PC-3 (cell line): ENCODE results near the gene FMO2. TPM values are rescaled to one million over a fixed set of nuclear protein-coding genes. Genes with fewer than 3 reads are reported as not detected.

Experiments
- ATAC-seq: fragments of 200-7000 bp; cut with Tn5 transposase; 2 replicates; pipeline ENCODE4 v1.9.1; 2020; ENCODE audit warnings: mild to moderate bottlenecking, moderate library complexity
- BruUV-seq: library from RNA; stranded (reverse); fragments of 400-500 nt; replicated peaks from 2 replicates; lab custom pipeline; 2021; lab: Mats Ljungman, UMichigan
- CTCF ChIA-PET: fragments of 300-600 bp; sonication (Branson Sonifier 250); formaldehyde crosslinking; loops from one replicate; lab custom pipeline; 2022; ENCODE audit warnings: antibody characterized with exemption; lab: Charles Lee
- POLR2A ChIA-PET: fragments of 300-600 bp; sonication (Branson Sonifier 250); formaldehyde crosslinking; loops from one replicate; lab custom pipeline; 2022; ENCODE audit warnings: antibody characterized with exemption; ENCODE audit not compliant: unreplicated experiment; lab: Charles Lee
- DNase-seq: peaks from one replicate; pipeline ENCODE4 v3.0.0-alpha.2; 2015
- H2AFZ ChIP-seq: fragments of 300-600 bp; sonication (generic); 2 replicates; pipeline ENCODE4 v1.6.0; 2016; ENCODE audit warnings: antibody characterized with exemption, low read length
- H3F3A ChIP-seq: fragments of 300-600 bp; sonication (generic); one replicate; pipeline ENCODE4 v1.6.0; 2017; ENCODE audit warnings: antibody characterized with exemption, low read length, control low read depth, mild to moderate bottlenecking; ENCODE audit not compliant: unreplicated experiment
- H3K27ac ChIP-seq: fragments of 300-600 bp; sonication (generic); 2 replicates; pipeline ENCODE4 v1.5.1; 2016; ENCODE audit warnings: mild to moderate bottlenecking, low read length
- H3K27me3 ChIP-seq: fragments of 300-600 bp; sonication (generic); 2 replicates; pipeline ENCODE4 v1.6.1; 2016; ENCODE audit warnings: low read length, mixed read lengths
- H3K36me3 ChIP-seq: fragments of 300-600 bp; sonication (generic); 2 replicates; pipeline ENCODE4 v1.6.1; 2016; ENCODE audit warnings: low read depth, mixed run types, low read length, mixed read lengths
- H3K4me1 ChIP-seq: fragments of 300-600 bp; sonication (generic); 2 replicates; pipeline ENCODE4 v1.5.1; 2016; ENCODE audit warnings: low read length; ENCODE audit not compliant: insufficient read depth
- H3K4me2 ChIP-seq: fragments of 300-600 bp; sonication (generic); 2 replicates; pipeline ENCODE4 v1.6.0; 2016; ENCODE audit warnings: low read length
- H3K4me3 ChIP-seq: fragments of 300-600 bp; sonication (generic); 2 replicates; pipeline ENCODE4 v1.5.1; 2016; ENCODE audit warnings: mild to moderate bottlenecking, low read length, mixed read lengths
- H3K79me2 ChIP-seq: fragments of 300-600 bp; sonication (generic); 2 replicates; pipeline ENCODE4 v1.6.1; 2017; ENCODE audit warnings: low read length, mixed read lengths
- H3K9ac ChIP-seq: fragments of 300-600 bp; sonication (generic); 2 replicates; pipeline ENCODE4 v1.6.0; 2016; ENCODE audit warnings: mild to moderate bottlenecking, low read length
- H3K9me2 ChIP-seq: fragments of 300-600 bp; sonication (generic); replicated peaks from 2 replicates; pipeline ENCODE4 v1.6.1; 2016; ENCODE audit warnings: mixed run types, low read length, mixed read lengths
- H3K9me3 ChIP-seq: fragments of 300-600 bp; sonication (generic); 2 replicates; pipeline ENCODE4 v1.6.1; 2016; ENCODE audit warnings: low read length, mixed read lengths
- H4K20me1 ChIP-seq: fragments of 300-600 bp; sonication (generic); 2 replicates; pipeline ENCODE4 v1.6.1; 2016; ENCODE audit warnings: low read length, mixed read lengths
- CTCF ChIP-seq: fragments of 300-600 bp; sonication (generic); conservative IDR thresholded peaks from 2 replicates; pipeline ENCODE4 v1.5.1; 2017; ENCODE audit warnings: antibody characterized with exemption, low read depth, mild to moderate bottlenecking, low read length
- EZH2 ChIP-seq: fragments of 300-600 bp; sonication (generic); IDR thresholded peaks from one replicate; pipeline ENCODE4 v1.6.1; 2017; ENCODE audit warnings: antibody characterized with exemption, mild to moderate bottlenecking, low read length; ENCODE audit not compliant: unreplicated experiment
- EZH2phosphoT487 ChIP-seq: fragments of 300-600 bp; sonication (generic); IDR thresholded peaks from 2 replicates; pipeline ENCODE4 v1.6.1; 2018; ENCODE audit warnings: mild to moderate bottlenecking, antibody characterized with exemption, low read length, borderline replicate concordance
- intact Hi-C: fragments of 100-400 bp; cut with micrococcal nuclease; formaldehyde crosslinking; loops from 2 replicates; pipeline ENCODE4 v1.9.0; 2023
- total RNA-seq: library from RNA; depleted of rRNA; stranded (reverse); fragments of >200 nt; gene quantifications from 2 replicates; pipeline ENCODE4 v1.2.3, GENCODE V29; 2014; rRNA removed

FMO2 gene
- total RNA-seq, 1 experiment from 2014 or later = not detected

DNA sequence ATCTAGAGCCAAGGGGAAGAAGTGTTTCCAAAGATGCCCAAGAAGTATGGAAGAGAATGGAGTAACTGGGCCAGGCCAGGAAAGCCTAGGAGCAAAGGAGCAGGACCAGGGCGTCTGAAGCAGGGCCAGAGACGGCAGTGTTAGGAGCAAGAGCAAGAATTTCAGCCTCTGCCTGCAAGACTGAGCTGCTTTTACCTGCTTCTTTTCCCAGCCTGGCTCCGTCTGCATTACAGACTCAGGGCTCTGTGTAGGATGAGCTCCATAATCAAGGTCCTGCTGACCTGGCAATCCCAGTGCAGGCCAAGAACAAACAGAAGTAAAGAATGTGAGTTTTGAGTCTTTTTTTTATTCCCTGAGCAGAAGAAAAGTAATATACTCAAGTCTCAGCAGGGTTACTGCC is 73.3 kb downstream of the FMO2 start:
- no peak overlapping the region for H2AFZ ChIP-seq

DNA sequence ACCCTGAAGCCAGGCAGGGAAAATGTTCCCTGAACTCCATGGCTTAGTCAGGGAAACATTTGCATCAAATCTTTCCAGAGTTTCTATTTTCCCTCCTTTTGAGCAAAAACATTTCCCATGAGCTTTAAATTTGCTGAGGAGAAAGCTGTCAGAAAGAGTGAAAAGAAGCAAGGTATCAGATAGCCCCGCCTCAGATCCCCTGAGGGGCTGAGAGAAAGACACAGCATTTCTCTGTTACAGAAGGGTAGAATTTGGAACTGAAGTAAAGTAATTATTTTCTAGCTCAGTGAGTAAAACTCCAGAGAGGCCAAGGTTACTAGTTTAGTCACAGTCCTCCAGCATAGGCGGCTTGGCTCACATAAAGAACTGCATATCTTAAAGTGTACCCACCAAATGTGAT is 73.8 kb downstream of the FMO2 start:
- Histone ChIP-seq H3K9me2 (no peaks in the 10 kb centered on the region), H3K27me3 (peaks cover 53% of the 10 kb centered on the region), H3K79me2 (no peaks in the 10 kb centered on the region), H3K27ac (no peak overlapping the region), H3K4me1 (peaks cover 14% of the 10 kb centered on the region), H3K9me3 (no peaks in the 10 kb centered on the region), H4K20me1 (no peaks in the 10 kb centered on the region), H3K36me3 (no peaks in the 10 kb centered on the region), H2AFZ (no peak overlapping the region), H3K9ac (no peak overlapping the region), H3K4me2 (no peak overlapping the region), H3F3A (no peaks in the 10 kb centered on the region), H3K4me3 (no peak overlapping the region)
- TF ChIP-seq EZH2 (no peak), EZH2phosphoT487 (no peak), CTCF (no peak)
- intact Hi-C loops = no loop called here
- ATAC-seq = no peak
- ChIA-PET CTCF (no interaction called here), POLR2A (no interaction called here)
- DNase-seq = no peak
- BruUV-seq = no TSS peak

More for the DNA sequence above, 73.3 kb downstream of the FMO2 start:
- Histone ChIP-seq H4K20me1 (no peaks in the 10 kb centered on the region), H3K9me2 (no peaks in the 10 kb centered on the region), H3K27me3 (peaks cover 48% of the 10 kb centered on the region), H3K4me2 (no peak overlapping the region), H3K4me3 (no peak overlapping the region), H3K27ac (no peak overlapping the region), H3K36me3 (no peaks in the 10 kb centered on the region), H3K9ac (no peak overlapping the region), H3K79me2 (no peaks in the 10 kb centered on the region), H3F3A (no peaks in the 10 kb centered on the region), H3K4me1 (peaks cover 14% of the 10 kb centered on the region), H3K9me3 (no peaks in the 10 kb centered on the region)
- BruUV-seq = no TSS peak
- no peak for TF ChIP-seq EZH2
- TF ChIP-seq CTCF = no peak
- no peak for TF ChIP-seq EZH2phosphoT487
- ChIA-PET POLR2A (no interaction called here), CTCF (no interaction called here)
- ATAC-seq = no peak
- intact Hi-C loops = no loop called here
- DNase-seq = no peak

Other genes starting within 250 kb of the FMO2 start
- gene MROH9, start 249.8 kb upstream of the FMO2 start, total RNA-seq = not detected in 2 replicates
- not detected in 2 replicates for gene FMO3, start 94.4 kb upstream of the FMO2 start, total RNA-seq
- not detected in 2 replicates for gene FMO1, start 63.2 kb downstream of the FMO2 start, total RNA-seq
- gene FMO4, start 128.9 kb downstream of the FMO2 start, total RNA-seq = 0.23 and 0.98 TPM in 2 replicates